HG03045 (cell line): ENCODE measurements around the gene TAF3.

Experiments used
- ATAC-seq: cut with Tn5 transposase; IDR thresholded peaks from one replicate; pipeline ENCODE4 v1.9.1; 2021; ENCODE audit warnings: mild to moderate bottlenecking, moderate library complexity; ENCODE audit not compliant: unreplicated experiment

Gene TAF3

GRCh38 chr10:8054494-8055407 is 236.4 kb downstream of the TAF3 start, which contains the start of gene GATA3:
Gene GATA3, plus strand, starts transcription at chr10:8054688. Its CDS starts 968 bp downstream, at chr10:8055656.
- ATAC-seq: peak; percentile 54

- no peak for ATAC-seq
Observed at GRCh38 chr10:8055420-8056349, 237.4 kb downstream of the TAF3 start.

- ATAC-seq: no peak
Observed at GRCh38 chr10:8056378-8056777, 238.1 kb downstream of the TAF3 start.

GRCh38 chr10:8056871-8057331 is 238.6 kb downstream of the TAF3 start:
- no peak for ATAC-seq

- ATAC-seq: no peak
Observed at GRCh38 chr10:8057636-8058273, 239.4 kb downstream of the TAF3 start.

GRCh38 chr10:8058274-8059111 is 240.2 kb downstream of the TAF3 start:
- no peak for ATAC-seq

GRCh38 chr10:8059191-8059936 is 241.1 kb downstream of the TAF3 start:
- ATAC-seq: no peak

- no peak for ATAC-seq
Observed at GRCh38 chr10:8060010-8060703, 241.9 kb downstream of the TAF3 start.

GRCh38 chr10:8060704-8061121 is 242.4 kb downstream of the TAF3 start:
- no peak for ATAC-seq

- no peak for ATAC-seq
Observed at GRCh38 chr10:8061274-8062211, 243.2 kb downstream of the TAF3 start.

GRCh38 chr10:8063128-8063908 is 245.0 kb downstream of the TAF3 start:
- ATAC-seq: no peak

- no peak for ATAC-seq
Observed at GRCh38 chr10:8063935-8064334, 245.6 kb downstream of the TAF3 start.

- ATAC-seq: no peak
Observed at GRCh38 chr10:8064436-8064835, 246.1 kb downstream of the TAF3 start.

GRCh38 chr10:8065651-8066050 is 247.3 kb downstream of the TAF3 start:
- no peak for ATAC-seq

- no peak for ATAC-seq
Observed at GRCh38 chr10:8066124-8066523, 247.8 kb downstream of the TAF3 start.
